ENCODE results near the gene SPATC1L. TPM values are rescaled to one million over a fixed set of nuclear protein-coding genes. Genes with fewer than 3 reads are reported as not detected.

SPATC1L gene
- total RNA-seq, 2 experiments from 2014 or later = 4.7 to 8.3 TPM

DNA sequence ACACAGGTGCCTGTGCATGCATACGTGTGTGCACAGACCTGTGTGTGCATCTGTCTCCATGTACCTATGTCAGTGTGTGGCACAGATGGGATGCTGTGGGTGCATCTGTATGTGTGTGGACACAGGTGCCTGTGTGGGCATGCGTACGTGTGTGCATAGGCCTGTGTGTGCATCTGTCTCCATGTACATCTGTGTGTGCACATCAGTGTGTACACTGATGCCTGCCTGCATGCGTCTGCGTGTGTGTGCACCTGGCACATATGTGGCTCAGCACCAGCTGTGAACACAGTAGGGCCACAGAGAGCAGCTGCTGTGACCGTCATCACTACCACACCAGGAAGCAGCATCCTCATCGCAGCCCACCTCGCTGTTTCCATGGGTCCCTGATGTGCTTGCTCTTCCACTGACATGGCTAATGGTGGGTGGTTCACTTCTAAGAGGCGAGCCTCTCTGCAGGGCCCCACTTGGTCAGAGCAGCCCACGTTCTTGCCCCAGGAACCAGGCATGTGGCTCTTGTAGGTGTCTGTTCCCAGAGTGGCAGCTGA lies 9.6 kb upstream of the SPATC1L start:
- Histone ChIP-seq H3K4me3 (ENCODE audit: low read depth, low read length, poor library complexity, severe bottlenecking) (no peak overlapping the region), H4K20me1 (ENCODE audit: insufficient read depth, low read length) (no peaks in the 10 kb centered on the region), H3K27ac (ENCODE audit: low read depth, low read length, poor library complexity, severe bottlenecking) (no peak overlapping the region), H3K4me2 (ENCODE audit: low read length) (no peak overlapping the region), H3K4me1 (ENCODE audit: insufficient read depth, low read length, poor library complexity, severe bottlenecking) (no peaks in the 10 kb centered on the region), H3K36me3 (ENCODE audit: insufficient read depth, low read length) (peaks cover 57% of the 10 kb centered on the region), H3K9me3 (ENCODE audit: low read length) (no peaks in the 10 kb centered on the region), H3K9me2 (ENCODE audit: insufficient read depth, low read length) (no peaks in the 10 kb centered on the region), H3K79me2 (ENCODE audit: insufficient read depth, low read depth, low read length) (no peaks in the 10 kb centered on the region), H2AFZ (ENCODE audit: low read length) (no peak overlapping the region)
- no TSS peak for BruUV-seq (replicated peaks)
- ChIA-PET POLR2A (no interaction called here), CTCF (ENCODE audit: unreplicated experiment) (no interaction called here)
- no peak for TF ChIP-seq EZH2phosphoT487 (IDR thresholded peaks at IDR 0.05; ENCODE audit: borderline replicate concordance, low read depth, low read length)
- TF ChIP-seq, protein P1, sequence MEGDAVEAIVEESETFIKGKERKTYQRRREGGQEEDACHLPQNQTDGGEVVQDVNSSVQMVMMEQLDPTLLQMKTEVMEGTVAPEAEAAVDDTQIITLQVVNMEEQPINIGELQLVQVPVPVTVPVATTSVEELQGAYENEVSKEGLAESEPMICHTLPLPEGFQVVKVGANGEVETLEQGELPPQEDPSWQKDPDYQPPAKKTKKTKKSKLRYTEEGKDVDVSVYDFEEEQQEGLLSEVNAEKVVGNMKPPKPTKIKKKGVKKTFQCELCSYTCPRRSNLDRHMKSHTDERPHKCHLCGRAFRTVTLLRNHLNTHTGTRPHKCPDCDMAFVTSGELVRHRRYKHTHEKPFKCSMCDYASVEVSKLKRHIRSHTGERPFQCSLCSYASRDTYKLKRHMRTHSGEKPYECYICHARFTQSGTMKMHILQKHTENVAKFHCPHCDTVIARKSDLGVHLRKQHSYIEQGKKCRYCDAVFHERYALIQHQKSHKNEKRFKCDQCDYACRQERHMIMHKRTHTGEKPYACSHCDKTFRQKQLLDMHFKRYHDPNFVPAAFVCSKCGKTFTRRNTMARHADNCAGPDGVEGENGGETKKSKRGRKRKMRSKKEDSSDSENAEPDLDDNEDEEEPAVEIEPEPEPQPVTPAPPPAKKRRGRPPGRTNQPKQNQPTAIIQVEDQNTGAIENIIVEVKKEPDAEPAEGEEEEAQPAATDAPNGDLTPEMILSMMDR (conservative IDR thresholded peaks at IDR 0.05; ENCODE audit: low read length) = no peak
- no peak for DNase-seq (ENCODE audit: low spot score)
- intact Hi-C loops (cut with micrococcal nuclease; ENCODE audit: unreplicated experiment) = no loop called here

DNA sequence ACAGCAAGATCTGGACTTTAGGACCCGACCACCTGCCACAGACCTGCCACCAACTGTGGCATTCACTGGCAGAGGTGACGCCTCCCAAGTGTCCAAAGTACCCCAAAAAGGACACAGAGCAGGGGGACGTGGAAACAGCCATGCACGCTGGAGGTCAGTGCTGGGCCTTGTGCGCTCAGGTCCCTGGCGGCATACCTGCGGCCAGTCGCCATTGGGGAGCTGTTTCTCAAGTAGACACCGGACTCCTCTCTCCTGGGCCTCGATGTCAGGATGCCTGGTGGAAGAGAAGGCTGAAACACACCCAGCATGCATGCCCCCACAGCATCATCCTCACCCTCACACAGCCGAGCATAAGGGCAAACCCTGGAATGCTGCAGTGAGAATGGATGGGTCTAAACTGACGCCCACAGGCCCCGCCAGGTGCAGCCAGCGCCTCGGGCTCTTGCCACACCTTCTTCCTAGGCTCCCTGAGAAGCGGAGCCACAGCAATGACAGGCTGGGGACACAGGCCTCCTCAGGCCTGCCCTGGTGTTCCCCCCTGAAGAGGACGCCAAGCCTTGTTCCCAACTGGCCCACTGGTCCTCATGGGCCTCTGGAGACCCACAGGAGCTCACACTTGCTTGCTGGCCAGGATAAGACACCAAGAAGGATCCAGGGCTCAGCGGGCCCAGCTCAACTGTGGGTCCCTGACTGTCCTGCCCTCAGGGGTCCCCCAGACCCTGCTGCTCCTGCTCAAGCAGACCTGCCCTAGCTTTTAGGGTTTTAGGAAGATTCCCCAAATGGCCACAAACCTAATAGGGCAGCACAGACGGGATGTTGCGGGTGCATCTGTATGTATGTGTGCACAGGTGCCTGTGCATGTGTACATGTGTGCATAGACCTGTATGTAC lies 7.7 kb upstream of the SPATC1L start:
- no peaks in the 10 kb centered on the region for H3K9me3 ChIP-seq (ENCODE audit: low read length)
- CTCF ChIA-PET (ENCODE audit: unreplicated experiment) = no interaction called here
- H3K9me2 ChIP-seq (ENCODE audit: insufficient read depth, low read length) = no peaks in the 10 kb centered on the region
- H3K79me2 ChIP-seq (ENCODE audit: insufficient read depth, low read depth, low read length) = no peaks in the 10 kb centered on the region
- peaks cover 45% of the 10 kb centered on the region for H3K36me3 ChIP-seq (ENCODE audit: insufficient read depth, low read length)
- H4K20me1 ChIP-seq (ENCODE audit: insufficient read depth, low read length) = no peaks in the 10 kb centered on the region
- no TSS peak for BruUV-seq (replicated peaks)
- DNase-seq (ENCODE audit: low spot score) = no peak
- TF ChIP-seq, protein P1 (conservative IDR thresholded peaks at IDR 0.05; ENCODE audit: low read length) = no peak
- TF ChIP-seq EZH2phosphoT487 (IDR thresholded peaks at IDR 0.05; ENCODE audit: borderline replicate concordance, low read depth, low read length) = no peak
- H2AFZ ChIP-seq (ENCODE audit: low read length) = no peak overlapping the region
- no peaks in the 10 kb centered on the region for H3K4me1 ChIP-seq (ENCODE audit: insufficient read depth, low read length, poor library complexity, severe bottlenecking)
- H3K27ac ChIP-seq (ENCODE audit: low read depth, low read length, poor library complexity, severe bottlenecking) = no peak overlapping the region
- POLR2A ChIA-PET = no interaction called here
- no peak overlapping the region for H3K4me2 ChIP-seq (ENCODE audit: low read length)
- intact Hi-C loops (cut with micrococcal nuclease; ENCODE audit: unreplicated experiment) = no loop called here
- no peak overlapping the region for H3K4me3 ChIP-seq (ENCODE audit: low read depth, low read length, poor library complexity, severe bottlenecking)

DNA sequence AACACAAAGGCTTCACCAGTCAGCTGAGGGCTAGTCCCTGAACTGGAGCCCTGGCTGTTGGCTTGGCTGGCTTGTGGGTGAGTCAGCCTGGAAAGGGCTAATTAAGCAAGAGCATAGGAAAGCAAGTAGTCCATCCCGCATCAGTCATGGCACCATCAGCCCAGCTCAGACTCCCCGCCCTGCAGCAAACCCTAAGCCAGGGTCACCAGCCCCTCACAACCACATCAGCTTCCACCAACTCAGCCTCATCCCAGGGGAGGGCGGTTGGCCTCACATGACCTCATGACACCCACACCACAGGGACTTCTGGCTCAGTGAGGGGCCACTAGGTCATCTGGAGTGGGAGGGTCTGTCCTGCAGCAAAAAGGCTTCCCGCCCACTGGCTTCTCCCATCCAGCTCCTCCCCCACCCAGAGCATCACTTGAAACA lies 7.0 kb upstream of the SPATC1L start:
- CTCF ChIA-PET (ENCODE audit: unreplicated experiment) = no interaction called here
- Histone ChIP-seq H2AFZ (ENCODE audit: low read length) (no peak overlapping the region), H3K27ac (ENCODE audit: low read depth, low read length, poor library complexity, severe bottlenecking) (no peak overlapping the region), H3K4me1 (ENCODE audit: insufficient read depth, low read length, poor library complexity, severe bottlenecking) (no peaks in the 10 kb centered on the region), H3K4me3 (ENCODE audit: low read depth, low read length, poor library complexity, severe bottlenecking) (no peak overlapping the region), H3K79me2 (ENCODE audit: insufficient read depth, low read depth, low read length) (no peaks in the 10 kb centered on the region), H4K20me1 (ENCODE audit: insufficient read depth, low read length) (no peaks in the 10 kb centered on the region), H3K4me2 (ENCODE audit: low read length) (no peak overlapping the region), H3K9me2 (ENCODE audit: insufficient read depth, low read length) (no peaks in the 10 kb centered on the region), H3K36me3 (ENCODE audit: insufficient read depth, low read length) (peaks cover 39% of the 10 kb centered on the region), H3K9me3 (ENCODE audit: low read length) (no peaks in the 10 kb centered on the region)
- POLR2A ChIA-PET = no interaction called here
- no TSS peak for BruUV-seq (replicated peaks)
- no peak for TF ChIP-seq EZH2phosphoT487 (IDR thresholded peaks at IDR 0.05; ENCODE audit: borderline replicate concordance, low read depth, low read length)
- TF ChIP-seq, protein P1 (conservative IDR thresholded peaks at IDR 0.05; ENCODE audit: low read length) = no peak
- no peak for DNase-seq (ENCODE audit: low spot score)
- intact Hi-C loops (cut with micrococcal nuclease; ENCODE audit: unreplicated experiment) = no loop called here

Data from OCI-LY7 (cell line).